Mesodermal cell (in vitro differentiated cells): ENCODE results near the gene PAPPA. TPM values are rescaled to one million over a fixed set of nuclear protein-coding genes. Genes with fewer than 3 reads are reported as not detected.
A peak's percentile ranks its signal among the peaks of the same experiment; 100 is the strongest.

Experiments used
- H3K27ac ChIP-seq: 2 replicates; pipeline ENCODE4 v1.7.0; 2013; ENCODE audit warnings: mild to moderate bottlenecking, low read depth, low read length, moderate library complexity; ENCODE audit not compliant: severe bottlenecking
- H3K36me3 ChIP-seq: 2 replicates; pipeline ENCODE4 v1.7.1; 2013; ENCODE audit warnings: mild to moderate bottlenecking, low read length, moderate library complexity; ENCODE audit not compliant: control insufficient read depth, insufficient read depth
- H3K4me1 ChIP-seq: one replicate; pipeline ENCODE4 v1.7.1; 2013; ENCODE audit warnings: mild to moderate bottlenecking, low read length; ENCODE audit not compliant: insufficient read depth, control insufficient read depth, poor library complexity, severe bottlenecking
- H3K4me3 ChIP-seq: 2 replicates; pipeline ENCODE4 v1.7.0; 2013; ENCODE audit warnings: low read length, control low read depth, mild to moderate bottlenecking; ENCODE audit not compliant: insufficient read depth, poor library complexity, severe bottlenecking; ENCODE audit errors: extremely low read depth
- H3K9me3 ChIP-seq: 2 replicates; pipeline ENCODE4 v1.7.1; 2013; ENCODE audit warnings: mild to moderate bottlenecking, low read length, moderate library complexity; ENCODE audit not compliant: control insufficient read depth
- WGBS, 2 experiments: methylation state at CpG; one replicate each; pipeline ENCODE4 v1.1.5; 2013; ENCODE audit warnings: missing lambda C conversion rate in 2 of 2; ENCODE audit not compliant: insufficient coverage in 2 of 2; 5-methylcytosine and 5-hydroxymethylcytosine counted together
- polyA plus RNA-seq, 2 experiments: library from polyadenylated mRNA; stranded (reverse); fragments of 50-300 nt; gene quantifications; one replicate each; pipeline ENCODE4 v1.2.3, GENCODE V29; 2013

PAPPA gene
- 30.0 TPM for polyA plus RNA-seq (2013, experiment 1 of 2)
- polyA plus RNA-seq (2013, experiment 2 of 2) = 29.3 TPM

GRCh38 chr9:116153765-116154333 is at the start of gene PAPPA:
Gene PAPPA, plus strand, starts transcription at chr9:116153791. Its CDS starts 382 bp downstream, at chr9:116154173.
- no peaks in the 10 kb centered on the region for H3K9me3 ChIP-seq
- peaks cover 32% of the 10 kb centered on the region for H3K4me1 ChIP-seq
- peak within 1 kb of the TSS; percentile 12 for H3K27ac ChIP-seq
- H3K36me3 ChIP-seq = peaks cover 11% of the 10 kb centered on the region
- peak within 1 kb of the TSS; percentile 76 for H3K4me3 ChIP-seq
- 0% methylated on average over 20 to 32 of the region's 41 CpGs for WGBS, 2 experiments

GRCh38 chr9:116103976-116104820 is 49.4 kb upstream of the PAPPA start:
- H3K4me1 ChIP-seq = no peaks in the 10 kb centered on the region
- no peak overlapping the region for H3K4me3 ChIP-seq
- no peaks in the 10 kb centered on the region for H3K9me3 ChIP-seq
- no peaks in the 10 kb centered on the region for H3K36me3 ChIP-seq
- 100% methylated on average over 1 of the region's 2 CpGs; no CpG with 5 or more reads in 1 of the 2 experiments for WGBS, 2 experiments
- H3K27ac ChIP-seq = no peak overlapping the region

GRCh38 chr9:116112236-116112635 is 41.4 kb upstream of the PAPPA start:
- H3K36me3 ChIP-seq = no peaks in the 10 kb centered on the region
- no peaks in the 10 kb centered on the region for H3K9me3 ChIP-seq
- no peak overlapping the region for H3K4me3 ChIP-seq
- WGBS, 2 experiments = 60 to 100% methylated on average over 1 of the region's 1 CpG
- H3K27ac ChIP-seq = no peak overlapping the region
- H3K4me1 ChIP-seq = peaks cover 15% of the 10 kb centered on the region

- Histone ChIP-seq H3K27ac (no peak overlapping the region), H3K4me3 (no peak overlapping the region), H3K36me3 (no peaks in the 10 kb centered on the region), H3K9me3 (no peaks in the 10 kb centered on the region), H3K4me1 (peaks cover 15% of the 10 kb centered on the region)
- WGBS, 2 experiments = 67 to 73% methylated on average over 4 to 5 of the region's 6 CpGs
Observed at GRCh38 chr9:116115761-116116353, 37.7 kb upstream of the PAPPA start.

GRCh38 chr9:116116393-116116792 is 37.2 kb upstream of the PAPPA start:
- Histone ChIP-seq H3K9me3 (no peaks in the 10 kb centered on the region), H3K4me3 (no peak overlapping the region), H3K27ac (no peak overlapping the region), H3K36me3 (no peaks in the 10 kb centered on the region), H3K4me1 (peaks cover 15% of the 10 kb centered on the region)

- Histone ChIP-seq H3K9me3 (no peaks in the 10 kb centered on the region), H3K4me1 (no peaks in the 10 kb centered on the region), H3K36me3 (no peaks in the 10 kb centered on the region), H3K27ac (no peak overlapping the region), H3K4me3 (no peak overlapping the region)
- WGBS, 2 experiments = 100% methylated on average over 2 of the region's 3 CpGs; no CpG with 5 or more reads in 1 of the 2 experiments
Observed at GRCh38 chr9:116123171-116123570, 30.4 kb upstream of the PAPPA start.

GRCh38 chr9:116124472-116125040 is 29.0 kb upstream of the PAPPA start:
- Histone ChIP-seq H3K27ac (no peak overlapping the region), H3K4me1 (no peaks in the 10 kb centered on the region), H3K36me3 (no peaks in the 10 kb centered on the region), H3K4me3 (no peak overlapping the region), H3K9me3 (no peaks in the 10 kb centered on the region)
- WGBS, 2 experiments = 83 to 100% methylated on average over 4 of the region's 4 CpGs

- Histone ChIP-seq H3K4me3 (no peak overlapping the region), H3K4me1 (no peaks in the 10 kb centered on the region), H3K27ac (no peak overlapping the region), H3K9me3 (peaks cover 6% of the 10 kb centered on the region), H3K36me3 (no peaks in the 10 kb centered on the region)
- no CpG with 5 or more reads among the region's 2 CpGs for WGBS, 2 experiments
Observed at GRCh38 chr9:116133163-116133562, 20.4 kb upstream of the PAPPA start.

GRCh38 chr9:116134975-116135374 is 18.6 kb upstream of the PAPPA start:
- Histone ChIP-seq H3K4me1 (no peaks in the 10 kb centered on the region), H3K4me3 (no peak overlapping the region), H3K36me3 (no peaks in the 10 kb centered on the region), H3K27ac (no peak overlapping the region), H3K9me3 (peaks cover 6% of the 10 kb centered on the region)
- WGBS, 2 experiments = 71 to 84% methylated on average over 2 to 3 of the region's 3 CpGs

GRCh38 chr9:116137010-116137409 is 16.6 kb upstream of the PAPPA start:
- Histone ChIP-seq H3K36me3 (no peaks in the 10 kb centered on the region), H3K27ac (no peak overlapping the region), H3K9me3 (no peaks in the 10 kb centered on the region), H3K4me1 (no peaks in the 10 kb centered on the region), H3K4me3 (no peak overlapping the region)
- WGBS, 2 experiments = 82 to 97% methylated on average over 2 of the region's 2 CpGs
